Sigmoid colon (tissue), 7 donors: ENCODE data around the gene DTNBP1. TPM values are rescaled to one million over a fixed set of nuclear protein-coding genes. Genes with fewer than 3 reads are reported as not detected.

ENCODE experiments used
- DNase-seq: peaks from one replicate; pipeline ENCODE4 v3.0.0-alpha.2; 2019
- H3K27ac ChIP-seq, 4 donors: fragments of 200-600 bp; sonication (generic); one replicate each; pipeline ENCODE4 v1.5.1; 2016 to 2019; ENCODE audit warnings: mild to moderate bottlenecking in 1 of 4
- H3K27me3 ChIP-seq, 3 donors: fragments of 200-600 bp; sonication (generic); one replicate each; pipeline ENCODE4 v1.5.1; 2019; ENCODE audit warnings: mild to moderate bottlenecking in 1 of 3
- H3K36me3 ChIP-seq, 4 donors: fragments of 200-600 bp; sonication (generic); one replicate each; pipeline ENCODE4 v1.5.1; 2016 to 2019
- H3K4me1 ChIP-seq, 4 donors: fragments of 200-600 bp; sonication (generic); one replicate each; pipeline ENCODE4 v1.5.1; 2017 to 2019
- H3K4me3 ChIP-seq, 4 donors: fragments of 200-600 bp; sonication (generic); one replicate each; pipeline ENCODE4 v1.5.1; 2017 to 2019; ENCODE audit warnings: mild to moderate bottlenecking in 2 of 4, moderate library complexity in 1 of 4
- H3K9me3 ChIP-seq, 4 donors: fragments of 200-600 bp in 3 of 4; sonication (generic) in 3 of 4; one replicate each; pipeline versions ENCODE4 v1.5.1 to v1.6.1; 2013 to 2019
- CTCF ChIP-seq, 4 experiments: fragments of 450-650 bp in 3 of 4; fragments of 200-600 bp in 1 of 4; IDR thresholded peaks; one replicate each; pipeline ENCODE4 v1.5.1; 2016 to 2019; ENCODE audit warnings: antibody characterized with exemption in 4 of 4, mild to moderate bottlenecking in 3 of 4, moderate library complexity in 2 of 4
- EP300 ChIP-seq, 4 donors: sonication (generic); formaldehyde crosslinking; IDR thresholded peaks; one replicate each; pipeline ENCODE4 v1.6.1; 2017; ENCODE audit warnings: antibody characterized with exemption in 4 of 4
- POLR2A ChIP-seq, 2 donors: fragments of 450-650 bp; IDR thresholded peaks; one replicate each; pipeline ENCODE4 v1.6.1; 2016; ENCODE audit warnings: antibody characterized with exemption in 2 of 2, mild to moderate bottlenecking in 2 of 2, moderate library complexity in 2 of 2
- POLR2AphosphoS5 ChIP-seq, 4 donors: sonication (generic); formaldehyde crosslinking; IDR thresholded peaks; one replicate each; pipeline ENCODE4 v1.6.1; 2017; ENCODE audit warnings: antibody characterized with exemption in 4 of 4
- WGBS, 2 donors: extraction: QIAGEN DNeasy Blood & Tissue Kit; methylation state at CpG; one replicate each; pipeline ENCODE4 v1.1.7; 2013; 5-methylcytosine and 5-hydroxymethylcytosine counted together
- intact Hi-C: fragments of 100-400 bp; cut with DNase I; formaldehyde crosslinking; loops from one replicate; pipeline ENCODE4 v1.15.1; 2023
- polyA plus RNA-seq, 3 donors: library from polyadenylated mRNA; stranded (reverse); fragments of 200-250 nt; gene quantifications; one replicate each; pipeline ENCODE4 v1.2.3, GENCODE V29; 2013
- total RNA-seq, 4 donors: library from RNA; depleted of rRNA; stranded (reverse); fragments of >200 nt; gene quantifications; one replicate each; pipeline ENCODE4 v1.1.0, GENCODE V29; 2016
- donor health status: healthy with polysubstance abuse.
- donor health status: Bipolar disorder and iron deficiency.
- donor health status: healthy.

DTNBP1 gene
- total and polyA plus RNA-seq, 7 donors: 12.8 to 25.8 (median 18.7) TPM

- Histone ChIP-seq H3K4me1 (peaks cover 0 to 24% (median 23%) of the 10 kb centered on the region in 4 donors), H3K9me3 (no peaks in the 10 kb centered on the region), H3K36me3 (peaks cover 0 to 58% (median 28%) of the 10 kb centered on the region in 4 donors), H3K27me3 (no peaks in the 10 kb centered on the region), H3K4me3 (no peak overlapping the region), H3K27ac (no peak overlapping the region)
- intact Hi-C loops: no loop called here
- TF ChIP-seq CTCF (IDR thresholded peaks at IDR 0.05) (no peak), EP300 (IDR thresholded peaks at IDR 0.05) (no peak), POLR2AphosphoS5 (IDR thresholded peaks at IDR 0.05) (no peak), POLR2A (IDR thresholded peaks at IDR 0.05) (no peak)
- 86 to 92% methylated on average over 15 of the region's 15 CpGs for WGBS, 2 donors
- DNase-seq: peak; percentile 15
These were observed 153.9 kb downstream of the DTNBP1 start for GRCh38 chr6:15508931-15509330.

- DNase-seq: peak; percentile 42
- H3K4me3 ChIP-seq: no peak overlapping the region
- no peak for TF ChIP-seq POLR2AphosphoS5 (IDR thresholded peaks at IDR 0.05)
- no peak for TF ChIP-seq EP300 (IDR thresholded peaks at IDR 0.05)
- no peak for TF ChIP-seq POLR2A (IDR thresholded peaks at IDR 0.05)
- no peak for TF ChIP-seq CTCF (IDR thresholded peaks at IDR 0.05)
- H3K9me3 ChIP-seq: no peaks in the 10 kb centered on the region
- peaks cover 0 to 53% (median 27%) of the 10 kb centered on the region in 4 donors for H3K36me3 ChIP-seq
- peaks cover 0 to 29% (median 24%) of the 10 kb centered on the region in 4 donors for H3K4me1 ChIP-seq
- H3K27me3 ChIP-seq: no peaks in the 10 kb centered on the region
- intact Hi-C loops: no loop called here
- WGBS, 2 donors: 88 to 93% methylated on average over 6 of the region's 6 CpGs
- H3K27ac ChIP-seq: no peak overlapping the region
These were observed 154.4 kb downstream of the DTNBP1 start for GRCh38 chr6:15508441-15508871.

GRCh38 chr6:15507746-15508145 is 155.1 kb downstream of the DTNBP1 start:
- 89 to 93% methylated on average over 14 of the region's 14 CpGs for WGBS, 2 donors
- peak; percentile 29 for DNase-seq

GRCh38 chr6:15507221-15507620 is 155.6 kb downstream of the DTNBP1 start:
- Histone ChIP-seq H3K27ac (no peak overlapping the region), H3K4me3 (no peak overlapping the region), H3K36me3 (peaks cover 0 to 40% (median 18%) of the 10 kb centered on the region in 4 donors), H3K4me1 (peaks cover 0 to 41% (median 29%) of the 10 kb centered on the region in 4 donors), H3K27me3 (no peaks in the 10 kb centered on the region), H3K9me3 (no peaks in the 10 kb centered on the region)
- no peak for TF ChIP-seq POLR2AphosphoS5 (IDR thresholded peaks at IDR 0.05)
- TF ChIP-seq POLR2A (IDR thresholded peaks at IDR 0.05): no peak
- TF ChIP-seq CTCF (IDR thresholded peaks at IDR 0.05): no peak
- no peak for TF ChIP-seq EP300 (IDR thresholded peaks at IDR 0.05)
- DNase-seq: peak; percentile 34
- intact Hi-C loops: no loop called here
- WGBS, 2 donors: 96 to 97% methylated on average over 11 of the region's 11 CpGs

More at GRCh38 chr6:15507746-15508145, 155.1 kb downstream of the DTNBP1 start:
- Histone ChIP-seq H3K9me3 (no peaks in the 10 kb centered on the region), H3K27ac (no peak overlapping the region), H3K27me3 (no peaks in the 10 kb centered on the region), H3K4me1 (peaks cover 0 to 36% (median 24%) of the 10 kb centered on the region in 4 donors), H3K36me3 (peaks cover 0 to 46% (median 21%) of the 10 kb centered on the region in 4 donors), H3K4me3 (no peak overlapping the region)
- TF ChIP-seq POLR2A (IDR thresholded peaks at IDR 0.05) (no peak), POLR2AphosphoS5 (IDR thresholded peaks at IDR 0.05) (no peak), CTCF (IDR thresholded peaks at IDR 0.05) (no peak), EP300 (IDR thresholded peaks at IDR 0.05) (no peak)
- intact Hi-C loops: no loop called here

GRCh38 chr6:15506066-15506465 is 156.8 kb downstream of the DTNBP1 start:
- Histone ChIP-seq H3K36me3 (peaks cover 0 to 36% (median 8%) of the 10 kb centered on the region in 4 donors), H3K4me3 (no peak overlapping the region), H3K27me3 (no peaks in the 10 kb centered on the region), H3K4me1 (peaks cover 0 to 50% (median 36%) of the 10 kb centered on the region in 4 donors), H3K9me3 (no peaks in the 10 kb centered on the region), H3K27ac (peak overlapping the region in 2 of 4 donors; percentile 59 to 79)
- peak; percentile 49 for DNase-seq
- no peak for TF ChIP-seq EP300 (IDR thresholded peaks at IDR 0.05)
- TF ChIP-seq CTCF (IDR thresholded peaks at IDR 0.05): no peak
- no peak for TF ChIP-seq POLR2AphosphoS5 (IDR thresholded peaks at IDR 0.05)
- TF ChIP-seq POLR2A (IDR thresholded peaks at IDR 0.05): no peak
- 89 to 93% methylated on average over 7 of the region's 7 CpGs for WGBS, 2 donors
- intact Hi-C loops: no loop called here
